Measurements from ENCODE around the gene NFIB.

The NFIB gene

GRCh38 chr9:14080959-14081542 lies 232.9 kb downstream of the NFIB start:
- TF ChIP-seq POLR2A (IDR thresholded peaks at IDR 0.05; ENCODE audit: low read depth, low read length), result no peak
- DNase-seq (ENCODE audit: insufficient read length, low spot score) (peak; percentile 15), FAIRE-seq (peak; percentile 96)

DNA sequence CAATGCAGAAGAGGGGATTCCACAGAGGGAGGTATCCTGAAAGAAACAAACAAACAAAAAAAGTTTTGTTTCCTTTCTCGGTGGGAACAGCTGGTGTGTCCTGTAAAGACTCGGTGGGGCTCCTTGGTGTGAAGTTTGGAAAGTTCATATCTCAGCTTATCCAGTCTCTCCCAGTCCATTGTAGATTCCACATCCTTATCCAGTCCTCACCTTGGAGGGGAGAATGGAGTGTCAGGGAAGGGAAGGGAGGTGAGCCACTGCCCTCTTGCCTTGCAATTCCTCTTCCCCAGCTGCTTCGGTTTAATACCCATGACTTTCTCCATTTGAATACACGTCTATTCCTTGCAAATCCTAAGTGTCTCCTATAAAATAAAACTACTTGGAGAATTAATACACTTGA lies 234.5 kb downstream of the NFIB start:
- no peak for DNase-seq (ENCODE audit: insufficient read length, low spot score)
- no peak for TF ChIP-seq POLR2A (IDR thresholded peaks at IDR 0.05; ENCODE audit: low read depth, low read length)
- no peak for FAIRE-seq

DNA sequence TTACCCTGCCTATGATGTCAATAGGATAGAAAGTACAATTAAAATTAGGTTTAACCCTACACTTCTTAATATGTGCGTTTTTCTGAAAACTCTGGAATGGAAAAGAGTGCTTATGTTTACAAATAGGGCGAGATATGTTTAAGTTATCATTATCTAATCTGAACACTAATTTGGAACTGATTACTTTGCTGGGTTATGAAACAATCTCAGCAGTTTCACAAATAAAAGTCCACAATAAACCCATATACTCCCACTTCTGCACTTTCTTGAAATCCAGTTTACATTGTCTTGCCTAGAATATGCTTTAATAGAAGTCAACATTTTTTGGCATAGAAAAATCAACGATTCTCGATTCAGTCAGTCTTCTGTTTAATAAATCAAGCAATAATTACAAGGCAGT lies 236.3 kb downstream of the NFIB start:
- FAIRE-seq, result no peak
- TF ChIP-seq POLR2A (IDR thresholded peaks at IDR 0.05; ENCODE audit: low read depth, low read length), result no peak
- DNase-seq (ENCODE audit: insufficient read length, low spot score), result no peak

- FAIRE-seq (no peak), DNase-seq (ENCODE audit: insufficient read length, low spot score) (no peak)
These were observed 238.7 kb downstream of the NFIB start for GRCh38 chr9:14075218-14075617.

DNA sequence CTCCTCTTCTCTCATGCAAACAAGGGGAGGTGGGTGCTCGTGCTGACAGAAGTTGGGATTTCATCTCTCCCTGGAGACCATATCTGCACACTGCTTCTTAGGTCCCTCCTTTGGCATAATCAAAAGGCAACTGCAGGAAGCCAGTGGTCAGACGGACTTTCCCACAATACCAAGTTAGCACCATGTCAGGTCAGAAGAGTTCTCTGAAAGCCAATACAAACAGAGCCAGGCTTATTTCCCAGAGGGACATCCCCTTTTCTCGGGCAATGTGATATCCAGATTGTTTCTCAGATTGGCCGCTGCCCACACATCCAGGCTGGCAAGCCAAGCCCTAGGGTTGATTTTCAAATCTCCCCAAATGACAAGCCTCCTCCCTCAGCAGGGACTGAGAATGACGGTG lies 241.1 kb downstream of the NFIB start:
- FAIRE-seq (no peak), DNase-seq (ENCODE audit: insufficient read length, low spot score) (no peak)
- no peak for TF ChIP-seq POLR2A (IDR thresholded peaks at IDR 0.05; ENCODE audit: low read depth, low read length)

More at GRCh38 chr9:14075218-14075617, 238.7 kb downstream of the NFIB start:
- no peak for TF ChIP-seq POLR2A (IDR thresholded peaks at IDR 0.05; ENCODE audit: low read depth, low read length)

DNA sequence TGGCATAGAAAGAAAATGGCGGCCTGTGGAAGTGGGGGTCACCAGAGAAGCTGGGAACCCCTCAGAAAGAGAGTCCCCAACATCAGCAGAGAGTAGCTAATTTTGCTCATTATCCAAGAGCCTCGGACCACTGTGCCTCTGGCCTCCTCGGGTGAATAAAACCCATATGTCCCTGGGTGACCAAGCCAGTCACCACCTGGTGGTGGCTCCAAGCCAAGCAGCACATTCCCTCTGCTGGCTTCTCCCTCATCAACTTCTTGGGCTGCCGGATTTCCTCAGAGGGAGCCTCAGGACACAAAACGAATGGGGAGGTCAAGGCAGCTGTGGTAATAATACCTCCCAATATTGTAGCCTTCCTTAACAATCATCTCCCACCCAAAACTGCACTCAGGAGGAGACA lies 242.5 kb downstream of the NFIB start:
- FAIRE-seq, result no peak
- no peak for TF ChIP-seq POLR2A (IDR thresholded peaks at IDR 0.05; ENCODE audit: low read depth, low read length)
- DNase-seq (ENCODE audit: insufficient read length, low spot score), result no peak

DNA sequence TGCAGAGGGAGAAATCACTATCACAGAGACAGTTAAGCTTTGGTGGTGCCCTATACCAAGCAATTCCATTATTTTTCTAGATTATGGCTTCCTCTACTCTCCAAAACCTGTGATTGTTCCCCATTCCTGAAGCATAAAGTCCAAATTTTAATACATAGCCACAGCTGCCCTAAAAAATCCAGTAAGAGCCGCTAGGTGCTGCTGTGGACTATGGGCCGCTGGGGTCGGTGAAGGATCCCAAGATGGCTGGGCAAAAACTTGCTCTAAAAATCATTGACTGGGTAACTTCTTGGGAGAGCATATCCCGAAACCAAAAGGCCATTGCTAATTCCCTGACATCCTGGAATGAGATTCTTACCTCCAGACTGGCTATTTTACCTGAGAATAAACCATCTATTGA lies 245.3 kb downstream of the NFIB start:
- FAIRE-seq (no peak), DNase-seq (ENCODE audit: insufficient read length, low spot score) (no peak)
- no peak for TF ChIP-seq POLR2A (IDR thresholded peaks at IDR 0.05; ENCODE audit: low read depth, low read length)

GRCh38 chr9:14066831-14067230 lies 247.1 kb downstream of the NFIB start:
- TF ChIP-seq POLR2A (IDR thresholded peaks at IDR 0.05; ENCODE audit: low read depth, low read length), result no peak
- no peak for DNase-seq (ENCODE audit: insufficient read length, low spot score)
- FAIRE-seq, result no peak

DNA sequence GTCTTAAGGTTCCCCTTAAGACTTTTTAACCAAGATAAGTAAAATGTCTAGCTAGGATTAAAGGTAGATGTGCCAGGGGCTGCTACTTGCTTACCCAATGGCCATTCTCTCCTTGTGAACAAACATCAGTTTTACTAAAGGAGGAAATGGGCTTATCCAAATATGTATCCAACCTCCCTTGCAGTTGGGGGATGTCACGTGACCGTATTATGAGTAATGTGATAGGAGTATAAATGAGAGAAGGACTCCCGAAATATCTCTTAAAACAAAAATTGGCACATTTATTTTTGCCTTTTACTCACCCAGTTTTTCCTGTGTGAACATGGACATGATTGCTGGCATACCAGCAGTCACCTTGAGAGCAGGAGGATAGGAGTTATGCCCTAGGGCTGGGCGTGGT lies 247.9 kb downstream of the NFIB start:
- TF ChIP-seq POLR2A (IDR thresholded peaks at IDR 0.05; ENCODE audit: low read depth, low read length), result no peak
- DNase-seq (ENCODE audit: insufficient read length, low spot score), result no peak
- no peak for FAIRE-seq

- no peak for DNase-seq (ENCODE audit: insufficient read length, low spot score)
- no peak for FAIRE-seq
- no peak for TF ChIP-seq POLR2A (IDR thresholded peaks at IDR 0.05; ENCODE audit: low read depth, low read length)
These were observed 249.0 kb downstream of the NFIB start for GRCh38 chr9:14064940-14065339.

DNA sequence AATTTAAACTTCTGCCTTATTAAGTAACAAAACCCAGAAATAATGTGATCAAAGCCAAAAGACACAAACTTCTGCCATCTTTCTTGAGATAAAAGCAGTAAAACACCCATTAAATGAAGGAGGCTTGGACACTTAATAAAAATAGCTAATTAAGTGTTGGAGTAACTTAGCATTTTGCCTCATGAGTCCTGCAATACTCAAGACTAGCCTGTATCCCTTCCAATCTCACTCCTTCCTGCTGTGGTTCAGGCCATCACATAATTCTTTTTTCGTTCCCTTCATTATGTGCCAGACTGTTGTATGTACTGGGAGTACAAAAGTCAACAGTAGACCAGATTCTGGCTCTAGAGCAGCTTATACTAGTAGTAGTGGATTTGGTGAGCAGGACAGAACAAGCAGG lies 250.2 kb downstream of the NFIB start:
- FAIRE-seq (no peak), DNase-seq (ENCODE audit: insufficient read length, low spot score) (no peak)
- no peak for TF ChIP-seq POLR2A (IDR thresholded peaks at IDR 0.05; ENCODE audit: low read depth, low read length)

- FAIRE-seq (peak; percentile 53), DNase-seq (ENCODE audit: insufficient read length, low spot score) (no peak)
- TF ChIP-seq POLR2A (IDR thresholded peaks at IDR 0.05; ENCODE audit: low read depth, low read length), result no peak
These were observed 251.2 kb downstream of the NFIB start for GRCh38 chr9:14062586-14063221.

DNA sequence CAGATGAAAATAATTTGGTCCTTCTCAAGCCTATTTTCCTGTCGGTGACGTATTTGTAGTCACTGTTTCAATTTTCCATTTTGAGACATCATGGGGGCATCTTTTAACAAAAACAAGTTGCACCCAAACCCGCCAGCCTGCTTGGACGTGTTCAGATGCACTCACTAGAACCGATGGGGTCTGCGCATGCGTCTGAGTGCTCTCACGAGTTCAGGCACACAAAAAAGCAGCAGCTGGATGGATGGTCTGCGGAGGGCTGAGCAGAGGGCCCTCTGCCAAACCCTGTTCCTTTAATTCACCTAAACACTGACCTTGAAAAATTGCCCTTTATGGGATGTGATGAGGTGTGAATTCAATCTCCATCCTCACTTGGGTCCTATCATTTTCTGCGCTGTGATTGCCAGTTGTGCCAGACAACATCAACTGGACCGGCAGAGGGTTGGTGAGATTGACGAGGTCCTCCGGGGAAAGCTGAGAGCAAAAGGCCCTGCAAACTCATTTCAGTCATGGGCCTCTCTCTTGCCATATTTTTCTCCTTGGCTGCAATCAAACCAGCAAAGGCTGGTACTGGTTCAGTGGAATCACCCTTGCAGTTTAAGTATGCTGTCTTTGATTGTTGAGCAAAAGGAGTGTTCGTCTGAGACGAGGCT lies 251.9 kb downstream of the NFIB start:
- no peak for FAIRE-seq
- no peak for DNase-seq (ENCODE audit: insufficient read length, low spot score)
- no peak for TF ChIP-seq POLR2A (IDR thresholded peaks at IDR 0.05; ENCODE audit: low read depth, low read length)

GRCh38 chr9:14058325-14058688 lies 255.6 kb downstream of the NFIB start:
- no peak for DNase-seq (ENCODE audit: insufficient read length, low spot score)
- TF ChIP-seq POLR2A (IDR thresholded peaks at IDR 0.05; ENCODE audit: low read depth, low read length), result no peak
- FAIRE-seq, result no peak
